ENCODE measurements around the gene RASSF7. TPM values are rescaled to one million over a fixed set of nuclear protein-coding genes. Genes with fewer than 3 reads are reported as not detected.

RASSF7 gene
- total RNA-seq, 1 experiment from 2014 or later = 58.6 TPM

GRCh38 chr11:589798-590197, 29.0 kb downstream of the RASSF7 start:
- Histone ChIP-seq H3K36me3 (ENCODE audit: low read depth, low read length) (peaks cover 49% of the 10 kb centered on the region), H2AFZ (ENCODE audit: low read length) (no peak overlapping the region), H3K4me1 (ENCODE audit: insufficient read depth, low read length) (no peaks in the 10 kb centered on the region), H3K27ac (ENCODE audit: low read length) (no peak overlapping the region), H3K27me3 (ENCODE audit: low read length) (no peaks in the 10 kb centered on the region), H3K9me3 (ENCODE audit: low read length) (no peaks in the 10 kb centered on the region), H3K4me3 (ENCODE audit: low read length) (no peak overlapping the region), H4K20me1 (ENCODE audit: low read length) (no peaks in the 10 kb centered on the region), H3F3A (ENCODE audit: low read length, unreplicated experiment) (no peaks in the 10 kb centered on the region), H3K9me2 (replicated peaks; ENCODE audit: low read length) (no peaks in the 10 kb centered on the region), H3K79me2 (ENCODE audit: low read length) (peaks cover 19% of the 10 kb centered on the region), H3K4me2 (ENCODE audit: low read length) (no peak overlapping the region), H3K9ac (ENCODE audit: low read length) (no peak overlapping the region)
- ATAC-seq = no peak
- BruUV-seq (replicated peaks) = no TSS peak
- DNase-seq = no peak
- intact Hi-C loops (cut with micrococcal nuclease) = no loop called here
- CTCF ChIA-PET = interaction anchor here (0.5 kb wide), 1 partner anchor 10 kb away, joined by 5 read pairs; no protein-coding TSS in a partner anchor
- POLR2A ChIA-PET (ENCODE audit: unreplicated experiment) = no interaction called here
- TF ChIP-seq EZH2 (IDR thresholded peaks at IDR 0.05; ENCODE audit: low read length, unreplicated experiment) = no peak
- no peak for TF ChIP-seq CTCF (conservative IDR thresholded peaks at IDR 0.05; ENCODE audit: low read depth, low read length)
- TF ChIP-seq EZH2phosphoT487 (IDR thresholded peaks at IDR 0.05; ENCODE audit: borderline replicate concordance, low read length) = no peak

GRCh38 chr11:590997-591396, 30.2 kb downstream of the RASSF7 start:
- H3K4me1 ChIP-seq (ENCODE audit: insufficient read depth, low read length) = no peaks in the 10 kb centered on the region
- H3K4me3 ChIP-seq (ENCODE audit: low read length) = no peak overlapping the region
- no TSS peak for BruUV-seq (replicated peaks)
- H3K79me2 ChIP-seq (ENCODE audit: low read length) = peaks cover 23% of the 10 kb centered on the region
- ATAC-seq (no peak), DNase-seq (no peak)
- H3K4me2 ChIP-seq (ENCODE audit: low read length) = no peak overlapping the region
- H4K20me1 ChIP-seq (ENCODE audit: low read length) = no peaks in the 10 kb centered on the region
- H2AFZ ChIP-seq (ENCODE audit: low read length) = no peak overlapping the region
- H3K9me2 ChIP-seq (replicated peaks; ENCODE audit: low read length) = no peaks in the 10 kb centered on the region
- intact Hi-C loops (cut with micrococcal nuclease) = no loop called here
- TF ChIP-seq CTCF (conservative IDR thresholded peaks at IDR 0.05; ENCODE audit: low read depth, low read length) = no peak
- no peak for TF ChIP-seq EZH2phosphoT487 (IDR thresholded peaks at IDR 0.05; ENCODE audit: borderline replicate concordance, low read length)
- TF ChIP-seq EZH2 (IDR thresholded peaks at IDR 0.05; ENCODE audit: low read length, unreplicated experiment) = no peak
- H3F3A ChIP-seq (ENCODE audit: low read length, unreplicated experiment) = no peaks in the 10 kb centered on the region
- H3K9me3 ChIP-seq (ENCODE audit: low read length) = no peaks in the 10 kb centered on the region
- no peak overlapping the region for H3K27ac ChIP-seq (ENCODE audit: low read length)
- no peaks in the 10 kb centered on the region for H3K27me3 ChIP-seq (ENCODE audit: low read length)
- no peak overlapping the region for H3K9ac ChIP-seq (ENCODE audit: low read length)
- ChIA-PET CTCF (no interaction called here), POLR2A (ENCODE audit: unreplicated experiment) (no interaction called here)
- H3K36me3 ChIP-seq (ENCODE audit: low read depth, low read length) = peaks cover 52% of the 10 kb centered on the region

- intact Hi-C loops (cut with micrococcal nuclease) = no loop called here
- no peak for ATAC-seq
- H3K27me3 ChIP-seq (ENCODE audit: low read length) = no peaks in the 10 kb centered on the region
- CTCF ChIA-PET = no interaction called here
- TF ChIP-seq EZH2 (IDR thresholded peaks at IDR 0.05; ENCODE audit: low read length, unreplicated experiment) = no peak
- no peak for TF ChIP-seq CTCF (conservative IDR thresholded peaks at IDR 0.05; ENCODE audit: low read depth, low read length)
- no peak for TF ChIP-seq EZH2phosphoT487 (IDR thresholded peaks at IDR 0.05; ENCODE audit: borderline replicate concordance, low read length)
- no peak overlapping the region for H3K27ac ChIP-seq (ENCODE audit: low read length)
- no peak for DNase-seq
- H3K4me2 ChIP-seq (ENCODE audit: low read length) = no peak overlapping the region
- H3K4me3 ChIP-seq (ENCODE audit: low read length) = no peak overlapping the region
- no TSS peak for BruUV-seq (replicated peaks)
- H4K20me1 ChIP-seq (ENCODE audit: low read length) = no peaks in the 10 kb centered on the region
- H2AFZ ChIP-seq (ENCODE audit: low read length) = no peak overlapping the region
- H3K9me2 ChIP-seq (replicated peaks; ENCODE audit: low read length) = no peaks in the 10 kb centered on the region
- no peaks in the 10 kb centered on the region for H3K4me1 ChIP-seq (ENCODE audit: insufficient read depth, low read length)
- H3K36me3 ChIP-seq (ENCODE audit: low read depth, low read length) = peaks cover 45% of the 10 kb centered on the region
- peaks cover 21% of the 10 kb centered on the region for H3K79me2 ChIP-seq (ENCODE audit: low read length)
- POLR2A ChIA-PET (ENCODE audit: unreplicated experiment) = no interaction called here
- no peaks in the 10 kb centered on the region for H3K9me3 ChIP-seq (ENCODE audit: low read length)
- H3F3A ChIP-seq (ENCODE audit: low read length, unreplicated experiment) = no peaks in the 10 kb centered on the region
- H3K9ac ChIP-seq (ENCODE audit: low read length) = no peak overlapping the region
Observed at GRCh38 chr11:592501-592900, 31.7 kb downstream of the RASSF7 start.
